Occipital lobe (tissue), 2 donors: ENCODE data around the gene AKAP10. TPM values are rescaled to one million over a fixed set of nuclear protein-coding genes. Genes with fewer than 3 reads are reported as not detected.
"Not testable (repeated sequence)": the region's sequence is repeated elsewhere in the genome, so short reads cannot be mapped to it uniquely, and the experiment has no call there.

Experiments used
- DNase-seq: peaks from one replicate; lab custom pipeline; 2025; lab: John Stamatoyannopoulos, UW
- total RNA-seq: library from RNA; depleted of rRNA; stranded (reverse); fragments of >200 nt; gene quantifications from one replicate; pipeline ENCODE4 v1.2.3, GENCODE V29; 2014

Gene AKAP10
- total RNA-seq, 1 donor from 2014 or later, result 43.4 TPM

- no peak for DNase-seq
Observed at GRCh38 chr17:19928299-19928698, 49.3 kb downstream of the AKAP10 start.

DNA sequence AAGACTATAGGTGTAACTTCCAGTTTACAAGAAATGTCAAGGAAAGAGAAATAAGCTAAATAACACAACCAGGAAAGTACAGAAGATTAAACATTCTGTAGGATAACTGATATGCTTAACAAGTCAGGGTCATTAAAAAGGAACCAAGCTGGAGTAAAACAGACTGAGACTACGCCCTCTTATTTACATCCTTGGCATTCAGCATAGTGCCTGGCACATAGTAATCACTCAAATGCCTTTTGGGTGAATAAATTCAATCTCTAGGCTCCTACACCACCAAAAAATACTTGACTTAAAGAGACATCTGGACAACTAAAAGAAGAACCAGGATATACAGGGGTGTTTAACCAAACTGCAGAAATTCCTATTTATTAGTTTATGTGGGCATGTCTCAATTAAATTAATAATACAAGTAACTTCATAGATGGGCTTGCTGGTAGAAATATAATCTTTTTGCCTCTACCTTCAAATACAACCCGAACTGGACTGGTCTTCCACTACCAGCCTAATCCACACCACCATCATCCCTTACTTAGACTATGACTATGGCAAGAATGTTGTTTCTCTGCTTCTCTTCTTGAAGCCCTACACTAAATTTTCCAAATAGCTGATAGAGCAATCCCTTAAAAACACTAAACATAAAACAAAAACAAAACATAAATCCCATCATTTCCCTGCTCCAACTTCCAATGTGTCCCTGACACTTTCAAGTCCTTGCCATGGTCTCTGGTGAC, 62.2 kb downstream of the AKAP10 start:
- no peak for DNase-seq

GRCh38 chr17:19911033-19911432, 66.6 kb downstream of the AKAP10 start:
- no peak for DNase-seq

DNA sequence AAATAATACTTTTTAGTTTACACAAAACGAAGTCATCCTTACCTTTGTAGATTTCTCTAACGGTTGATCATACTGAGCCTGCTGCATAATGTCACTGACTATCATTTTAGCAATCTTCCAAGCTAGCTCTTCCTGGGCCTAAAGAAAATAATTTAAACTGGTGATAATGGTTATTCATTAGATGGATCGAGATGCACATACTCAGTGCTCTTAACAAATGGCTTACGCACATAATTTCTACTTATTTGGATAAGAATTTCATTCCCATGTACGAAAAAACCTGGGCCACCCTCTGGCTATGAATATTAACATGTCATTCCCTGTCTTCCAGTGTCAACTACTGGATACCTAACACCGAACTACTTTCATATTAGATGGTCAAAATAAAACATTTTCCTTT, 68.5 kb downstream of the AKAP10 start:
- DNase-seq, result no peak

DNA sequence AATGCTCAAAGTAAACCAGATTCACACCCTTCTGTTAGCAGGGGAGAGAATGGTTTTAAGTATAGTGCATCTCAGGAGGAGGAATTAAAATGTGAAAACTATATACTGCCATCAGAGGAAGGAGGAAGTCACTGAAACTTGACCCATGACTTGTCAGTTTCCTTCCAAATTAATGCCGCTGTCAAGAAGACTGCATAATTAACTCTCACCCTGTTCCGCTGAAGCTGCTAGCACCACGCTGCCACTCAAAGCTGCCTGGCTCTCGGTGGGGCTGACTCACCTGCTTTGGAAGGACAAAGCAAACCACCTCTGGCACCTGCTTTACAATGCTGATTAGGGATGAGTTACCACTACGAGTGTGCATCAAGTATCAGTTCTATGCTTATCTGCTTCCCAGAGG, 72.1 kb downstream of the AKAP10 start:
- no peak for DNase-seq

DNA sequence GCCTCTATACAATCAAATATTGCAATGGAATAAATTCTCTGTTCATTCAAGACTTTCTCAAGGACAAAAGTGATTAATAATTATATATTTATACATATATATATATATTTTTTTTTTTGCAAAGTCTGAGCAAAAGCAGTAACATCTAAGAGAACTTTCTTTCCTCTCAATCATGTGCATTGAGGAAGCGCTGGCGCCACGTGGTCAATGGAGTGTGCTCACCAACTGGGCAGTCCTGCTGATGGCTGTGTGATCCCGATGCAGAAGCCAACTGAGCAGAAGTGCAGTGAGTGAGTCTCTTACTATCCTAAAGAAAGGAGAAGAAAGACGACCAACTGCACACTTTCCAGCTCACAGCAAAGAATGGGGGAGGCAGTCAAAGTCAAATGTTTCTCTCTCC, 72.7 kb downstream of the AKAP10 start:
- no peak for DNase-seq

GRCh38 chr17:19904412-19904811, 73.2 kb downstream of the AKAP10 start:
- DNase-seq, result no peak

- DNase-seq, result no peak
Observed at GRCh38 chr17:19900809-19901208, 76.8 kb downstream of the AKAP10 start.

DNA sequence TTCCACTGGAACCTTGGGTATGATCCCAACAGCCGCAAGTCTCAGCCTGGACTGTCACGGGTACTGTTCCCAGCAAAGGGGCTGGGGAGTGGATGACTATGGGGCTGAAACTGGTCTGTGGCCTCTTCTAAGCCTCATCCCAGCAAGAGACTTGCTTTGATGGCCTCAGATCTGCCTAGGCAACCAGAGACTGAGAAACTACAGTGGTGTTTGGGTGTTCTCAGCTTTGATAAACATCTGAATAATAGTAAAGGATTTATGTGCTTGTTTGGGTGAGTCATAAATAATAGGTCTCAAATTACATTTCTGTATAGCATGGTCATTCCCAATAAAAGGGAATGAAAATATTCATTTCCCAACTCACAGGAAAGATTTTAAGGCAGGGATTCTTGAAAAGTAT, 79.7 kb downstream of the AKAP10 start:
- DNase-seq, result no peak

- DNase-seq, result no peak
Observed at GRCh38 chr17:19897090-19897837, 80.4 kb downstream of the AKAP10 start.

GRCh38 chr17:19896679-19897078, 80.9 kb downstream of the AKAP10 start:
- no peak for DNase-seq

GRCh38 chr17:19890554-19890953, 87.1 kb downstream of the AKAP10 start:
- not testable (repeated sequence) for DNase-seq

DNA sequence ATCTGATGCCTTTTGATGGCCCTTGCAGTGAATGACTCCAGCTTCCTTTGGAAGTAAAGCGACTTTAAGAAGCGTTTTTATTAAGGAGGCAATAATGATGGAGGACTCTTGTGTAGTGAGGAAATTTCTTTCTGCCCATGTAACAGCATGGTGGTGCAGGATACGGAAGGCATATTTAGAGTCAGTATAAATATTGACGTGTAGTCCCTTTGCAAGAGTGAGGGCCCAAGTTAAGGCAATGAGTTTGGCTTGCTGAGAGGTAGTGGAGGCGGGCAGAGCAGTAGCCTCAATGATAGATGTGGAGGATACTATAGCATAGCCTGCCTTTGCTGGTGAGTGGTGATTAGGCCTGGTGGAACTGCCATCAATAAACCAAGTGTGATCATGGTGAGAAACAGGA, 87.6 kb downstream of the AKAP10 start:
- DNase-seq, result not testable (repeated sequence)

- DNase-seq, result no peak
Observed at GRCh38 chr17:19886116-19886515, 91.5 kb downstream of the AKAP10 start.

GRCh38 chr17:19883537-19884215, 94.0 kb downstream of the AKAP10 start:
- no peak for DNase-seq

DNA sequence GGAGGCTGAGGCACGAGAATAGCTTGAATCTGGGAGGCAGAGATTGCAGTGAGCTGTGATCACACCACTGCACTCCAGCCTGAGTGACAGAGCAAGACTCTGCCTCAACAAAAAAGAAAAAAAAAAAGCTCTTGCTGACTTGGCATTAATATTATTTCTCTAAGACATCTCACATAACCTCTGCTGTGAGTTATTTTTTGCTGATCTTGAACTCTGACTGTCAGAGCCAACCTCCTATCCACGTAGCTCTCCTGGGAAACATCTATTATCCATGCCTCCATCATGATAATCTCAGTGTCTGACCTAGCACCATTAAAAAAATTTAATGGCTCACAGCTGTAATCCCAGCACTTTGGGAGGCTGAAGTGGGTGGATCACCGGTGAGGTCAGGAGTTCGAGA, 97.2 kb downstream of the AKAP10 start:
- DNase-seq, result no peak

- DNase-seq, result no peak
Observed at GRCh38 chr17:19877364-19877945, 100.2 kb downstream of the AKAP10 start.

DNA sequence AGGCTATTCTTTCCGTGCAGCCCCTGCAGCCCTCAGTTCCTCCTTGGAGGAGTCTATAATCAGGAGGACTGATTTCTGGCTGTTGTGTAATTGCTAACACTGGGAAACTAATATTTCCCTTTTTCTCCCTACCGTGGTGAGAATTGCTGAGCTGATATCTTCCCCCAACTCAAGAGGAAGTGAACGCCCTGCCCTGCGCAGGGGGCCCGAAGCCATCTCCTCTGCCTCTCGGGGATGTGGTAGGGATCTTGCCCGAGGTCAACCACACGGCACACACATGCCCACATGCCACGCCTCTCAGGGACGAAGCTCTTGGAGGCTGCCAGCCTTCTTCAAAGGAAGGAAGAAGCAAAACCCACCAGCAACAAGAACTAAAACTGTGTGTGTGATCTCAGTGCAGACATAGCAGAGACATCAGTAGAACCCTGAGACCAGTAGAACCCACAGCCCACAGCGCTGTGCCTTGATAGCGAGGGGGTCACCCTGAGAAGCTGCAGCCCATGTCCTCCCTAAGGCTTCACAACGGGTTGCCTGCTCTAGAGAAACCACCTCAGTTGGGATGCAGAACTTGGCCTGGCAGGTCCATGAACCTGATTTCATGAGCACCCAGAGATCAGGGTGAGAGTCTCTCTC, 101.0 kb downstream of the AKAP10 start:
- peak; percentile 16 for DNase-seq

DNA sequence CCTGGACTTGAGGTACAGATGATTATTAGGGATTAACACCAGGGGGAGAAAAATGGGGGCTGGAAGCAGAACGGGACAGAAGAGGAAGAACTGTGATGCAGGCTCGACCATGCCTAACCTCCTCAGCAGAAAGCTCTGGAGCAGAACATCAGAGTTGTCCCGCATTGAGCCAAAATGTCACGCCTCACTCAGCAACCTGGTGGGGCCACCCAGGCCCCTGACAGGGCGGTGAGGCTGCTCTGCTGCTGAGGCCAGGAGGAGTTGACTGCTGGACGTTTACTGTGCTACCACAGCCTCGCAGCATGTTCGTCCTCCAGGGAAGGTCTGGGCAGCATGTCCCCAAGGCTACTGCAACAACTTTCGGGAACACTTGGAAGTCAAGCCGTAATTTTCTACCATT, 103.4 kb downstream of the AKAP10 start:
- no peak for DNase-seq

GRCh38 chr17:19873346-19873745, 104.3 kb downstream of the AKAP10 start:
- no peak for DNase-seq

DNA sequence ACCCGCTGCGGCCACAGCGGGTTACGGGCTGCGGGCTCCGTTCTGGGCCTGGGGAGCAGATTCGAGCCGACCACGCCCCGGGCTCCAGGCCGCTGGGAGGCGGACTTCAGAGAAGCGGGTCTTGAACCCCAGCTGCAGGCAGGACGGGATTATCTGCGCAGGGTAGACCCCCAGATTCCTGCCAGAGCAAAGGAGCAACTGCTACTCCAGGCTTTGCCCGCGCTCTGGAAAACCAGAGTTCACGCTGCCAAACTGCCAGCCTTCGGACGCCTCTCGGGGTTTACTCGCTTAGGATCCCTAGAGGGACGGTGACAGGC, 109.6 kb downstream of the AKAP10 start:
- peak; percentile 53 for DNase-seq
